Germinal center (tissue), 1 donor: ENCODE measurements around the gene PRKD2.
"Not testable (repeated sequence)": the region's sequence is repeated elsewhere in the genome, so short reads cannot be mapped to it uniquely, and the experiment has no call there.

Source experiments
- DNase-seq: peaks from one replicate; pipeline ENCODE4 v3.0.0; 2012; ENCODE audit warnings: mixed read lengths, low spot score

Gene PRKD2

GRCh38 chr19:46630586-46631205 is 86.2 kb downstream of the PRKD2 start:
- DNase-seq = no peak

GRCh38 chr19:46629546-46630025 is 87.3 kb downstream of the PRKD2 start:
- DNase-seq = no peak

GRCh38 chr19:46628970-46629369 is 87.9 kb downstream of the PRKD2 start:
- DNase-seq = not testable (repeated sequence)

- DNase-seq = no peak
These were observed 90.5 kb downstream of the PRKD2 start for GRCh38 chr19:46626446-46626845.

- no peak for DNase-seq
These were observed 91.2 kb downstream of the PRKD2 start for GRCh38 chr19:46625731-46626130.

- DNase-seq = no peak
These were observed 91.8 kb downstream of the PRKD2 start, which contains the start of gene PTGIR for GRCh38 chr19:46624958-46625661. PTGIR (minus strand) TSS chr19:46625089; CDS start chr19:46624225, 864 bp downstream.
